ENCODE results near the gene PATL1. TPM values are rescaled to one million over a fixed set of nuclear protein-coding genes. Genes with fewer than 3 reads are reported as not detected.

The PATL1 gene
- total and polyA plus RNA-seq, 2 of the 8 experiments (the other 6 are each of a cell fraction or from before 2014, with no cell fraction given) = 30.4 to 33.4 TPM

DNA sequence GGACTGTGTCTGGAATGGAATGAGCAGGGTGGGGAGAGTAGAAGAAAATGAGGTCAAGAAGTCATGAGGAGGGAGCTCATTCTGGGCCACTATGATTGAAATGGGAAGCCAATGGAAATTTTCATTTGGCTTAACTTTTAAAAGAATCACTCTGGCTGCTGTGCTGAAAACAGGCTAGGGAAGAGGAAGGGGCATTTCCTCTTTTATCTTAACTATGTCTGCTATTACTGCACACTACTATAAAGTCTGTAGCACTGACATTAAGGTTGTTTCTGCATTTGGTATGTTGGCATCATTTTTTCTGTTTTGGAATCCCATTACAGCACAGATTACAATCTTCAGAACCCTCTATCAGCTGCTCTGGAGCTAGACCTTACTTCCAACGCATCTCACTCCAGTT, 8.2 kb downstream of the PATL1 start:
- Histone ChIP-seq H3K23me2 (ENCODE audit: low read depth, low read length) (no peaks in the 10 kb centered on the region), H3K4me3 (ENCODE audit: extremely low read depth in 1 of 4, insufficient read depth in 2 of 4, low read depth in 3 of 4, low read length in 4 of 4) (no peak overlapping the region), H2BK12ac (ENCODE audit: low read depth, low read length) (no peak overlapping the region), H3K18ac (ENCODE audit: extremely low read depth, low read length) (no peak overlapping the region), H3K79me1 (ENCODE audit: low read depth, low read length) (no peaks in the 10 kb centered on the region), H3K56ac (replicated peaks; ENCODE audit: insufficient read length, low read depth, low read length) (no peak overlapping the region), H2AK5ac (ENCODE audit: low read depth, low read length) (no peak overlapping the region), H3K9me3 (ENCODE audit: insufficient read depth in 2 of 2, low read depth in 1 of 2, low read length in 1 of 2) (no peaks in the 10 kb centered on the region), H2BK20ac (ENCODE audit: low read length) (no peak overlapping the region), H2AFZ (ENCODE audit: low read length) (no peak overlapping the region), H3K9ac (replicated peaks in 1 of 4; ENCODE audit: extremely low read depth in 1 of 4, low read depth in 3 of 4, low read length in 3 of 4) (no peak overlapping the region), H3K4me1 (replicated peaks in 1 of 4; ENCODE audit: control insufficient read depth in 3 of 4, insufficient read depth in 4 of 4, low read length in 3 of 4) (no peaks in the 10 kb centered on the region), H3K14ac (ENCODE audit: insufficient read length) (no peak overlapping the region), H3K36me3 (ENCODE audit: control insufficient read depth in 2 of 4, insufficient read depth in 4 of 4, low read length in 3 of 4) (peaks cover 7 to 76% (median 36%) of the 10 kb centered on the region in 4 experiments), H2BK5ac (ENCODE audit: low read depth, low read length) (no peak overlapping the region), H3K79me2 (ENCODE audit: control insufficient read depth in 1 of 2, insufficient read depth in 2 of 2, low read length in 2 of 2) (no peaks in the 10 kb centered on the region), H3K4ac (replicated peaks; ENCODE audit: insufficient read length, low read depth, low read length) (no peak overlapping the region), H4K91ac (replicated peaks; ENCODE audit: insufficient read length, low read length) (no peak overlapping the region), H4K8ac (ENCODE audit: extremely low read depth, insufficient read depth, low read length) (no peak overlapping the region), H3K27ac (ENCODE audit: low read depth, low read length) (no peak overlapping the region), H4K20me1 (replicated peaks in 1 of 2; ENCODE audit: control insufficient read depth in 1 of 2, insufficient read depth in 2 of 2, low read length in 2 of 2) (peaks cover 0 to 5% of the 10 kb centered on the region in 2 experiments), H2BK15ac (ENCODE audit: low read length) (no peak overlapping the region), H3K23ac (ENCODE audit: insufficient read length) (no peak overlapping the region), H2BK120ac (replicated peaks; ENCODE audit: low read depth, low read length) (no peak overlapping the region), H4K5ac (ENCODE audit: insufficient read length, low read depth, low read length) (no peak overlapping the region), H3K4me2 (ENCODE audit: insufficient read depth in 1 of 2, low read depth in 2 of 2, low read length in 2 of 2) (no peak overlapping the region; a peak in 1 of 4 replicates), H3K27me3 (replicated peaks in 1 of 4; ENCODE audit: control insufficient read depth in 3 of 4, extremely low read depth in 1 of 4, insufficient read depth in 3 of 4, low read length in 3 of 4) (no peaks in the 10 kb centered on the region)
- ChIA-PET POLR2A (ENCODE audit: partially characterized antibody) (interaction anchor here (1.3 kb wide), 1 partner anchor 8 kb away, joined by 4 read pairs; the partner anchor contains the start of gene PATL1), CTCF (ENCODE audit: partially characterized antibody) (interaction anchor here (0.6 to 1.2 kb wide), 3 partner anchors 15 to 81 kb away, joined by 3 to 4 read pairs (median 4); no protein-coding TSS in a partner anchor)
- TF ChIP-seq SP4 (IDR thresholded peaks at IDR 0.05; ENCODE audit: low read length) = no peak
- 88% methylated on average over 1 of the region's 1 CpG; no CpG with 5 or more reads in 1 of the 2 experiments for WGBS, 2 experiments (ENCODE audit: extremely low coverage in 1 of 2, insufficient coverage in 1 of 2, insufficient read length in 1 of 2, insufficient replicate concordance in 2 of 2, low coverage in 1 of 2, low lambda C conversion rate in 2 of 2, missing lambda C conversion rate in 1 of 2)
- no peak for FAIRE-seq
- DNase-seq (ENCODE audit: low read depth in 1 of 2, low spot score in 2 of 2) = no peak

Measured in H1 (cell line).